B cell (primary cell): ENCODE results near the gene ARPIN.
"Not testable (repeated sequence)": the region's sequence is repeated elsewhere in the genome, so short reads cannot be mapped to it uniquely, and the experiment has no call there.

Source experiments
- CTCF ChIP-seq: fragments of 200-600 bp; IDR thresholded peaks from one replicate; pipeline ENCODE4 v1.8.0; 2022; ENCODE audit warnings: antibody characterized with exemption, mild to moderate bottlenecking
- EZH2 ChIP-seq: IDR thresholded peaks from 2 replicates; pipeline ENCODE4 v1.6.1; 2012; ENCODE audit warnings: borderline replicate concordance, low read depth, mild to moderate bottlenecking, moderate library complexity, low read length; ENCODE audit not compliant: insufficient read depth, poor library complexity, severe bottlenecking

GRCh38 chr15:89869490-89869889, 43.3 kb downstream of the ARPIN start:
- TF ChIP-seq CTCF, EZH2: not testable (repeated sequence)
